HTERT RPE-1 (cell line): ENCODE data around the gene KDF1.

Experiments used
- in situ Hi-C: fragments of 300-500 bp; cut with MboI; formaldehyde crosslinking; loops from 4 replicates; pipeline ENCODE4 v1.14.3; 2020; ENCODE audit warnings: low sequenced_read_pairs

KDF1 gene

DNA sequence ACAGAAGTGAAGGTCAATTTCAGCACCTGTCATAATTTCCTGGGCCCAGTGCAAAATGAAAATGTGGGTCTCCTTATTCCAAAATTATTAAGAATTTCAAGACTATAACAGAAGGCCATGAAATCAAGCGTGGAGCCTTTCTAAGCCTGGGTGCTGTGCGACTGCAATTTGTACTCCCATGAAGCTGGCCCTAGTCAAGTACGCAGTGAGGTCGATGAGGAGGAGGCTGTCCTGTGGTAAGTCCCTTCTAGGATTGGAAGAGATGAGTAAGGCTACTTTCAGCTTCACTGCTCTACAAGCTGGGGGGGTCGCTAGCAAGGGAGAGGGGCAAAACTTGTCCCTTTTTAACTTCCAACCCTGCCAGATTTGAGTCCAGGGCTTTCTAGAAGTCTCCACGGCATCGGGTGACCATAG lies 39.1 kb downstream of the KDF1 start:
- in situ Hi-C loops, result no loop called here

DNA sequence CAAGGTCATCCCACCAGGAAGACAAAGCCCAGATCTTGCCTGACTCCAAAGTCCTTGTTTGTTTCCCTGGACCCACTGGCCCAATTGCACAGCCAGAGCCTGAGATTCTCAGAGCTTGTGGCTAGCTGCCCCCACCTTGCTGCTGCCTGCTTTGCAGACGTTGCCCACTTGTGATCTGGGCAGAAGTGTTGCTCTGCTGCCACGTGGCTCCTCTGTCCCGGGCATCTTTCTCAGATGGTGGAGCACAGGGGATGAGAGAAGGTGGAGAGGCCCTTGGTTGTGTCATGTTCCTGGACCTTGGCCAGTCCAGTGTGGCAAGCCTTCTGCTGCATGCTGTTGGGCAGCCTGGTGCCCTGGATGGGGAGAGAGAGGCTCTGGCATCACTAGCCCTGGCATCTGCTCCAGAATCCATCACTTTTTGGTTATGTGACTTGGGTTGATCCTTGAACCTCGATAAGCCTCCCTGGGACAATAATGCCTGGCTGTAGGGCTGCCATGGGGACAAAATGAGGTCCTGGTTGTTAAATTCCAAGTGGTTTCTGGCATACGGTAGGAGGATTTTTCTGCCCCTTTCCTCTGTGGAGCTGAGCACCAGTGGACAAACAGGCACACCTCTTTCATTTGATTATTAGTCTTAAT lies 44.9 kb downstream of the KDF1 start:
- in situ Hi-C loops, result no loop called here

DNA sequence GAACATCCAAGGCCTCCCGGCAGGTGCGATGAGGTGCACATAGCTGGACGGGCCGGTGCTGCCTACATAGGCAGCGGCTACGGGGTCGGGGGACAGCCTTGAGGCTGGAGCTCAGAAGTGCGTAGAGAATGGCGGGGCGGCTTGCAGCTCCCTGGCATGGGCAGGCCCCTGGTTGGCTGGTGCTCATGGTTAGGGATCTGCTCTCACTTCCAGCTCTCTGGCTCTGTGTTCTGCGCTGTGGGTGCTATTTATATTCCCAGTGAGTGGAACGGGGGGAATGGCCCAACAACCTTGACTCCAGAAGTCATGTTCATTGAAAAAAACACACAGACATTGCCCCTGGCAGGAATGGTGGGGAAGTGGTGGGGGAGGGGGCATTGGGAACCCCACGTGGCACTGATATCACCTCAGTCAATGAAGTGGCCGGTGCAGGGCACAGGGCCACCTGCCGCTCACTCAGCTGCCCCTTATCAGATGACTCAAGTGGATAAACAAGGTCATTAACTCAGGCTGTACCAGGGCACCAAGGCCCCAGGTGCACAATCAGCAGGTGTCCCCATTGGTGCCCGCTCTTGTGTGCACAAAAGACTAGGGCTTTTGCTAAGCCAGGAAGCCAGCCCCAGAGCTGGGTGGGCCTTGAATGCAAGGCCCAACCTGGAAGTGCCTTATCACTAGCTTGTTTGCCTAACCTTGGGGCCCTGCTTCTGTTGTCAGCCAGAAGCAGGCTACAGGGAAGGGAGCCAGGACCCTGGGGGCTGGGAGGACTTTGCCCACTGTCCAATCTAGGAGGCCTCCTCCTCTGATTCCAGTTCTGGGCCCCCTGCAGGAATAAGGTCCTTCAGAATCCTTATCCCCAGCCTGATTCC lies 46.3 kb downstream of the KDF1 start, which contains the start of gene NR0B2:
Gene NR0B2 (minus strand): TSS at position 222 of the 866 bp plus-strand sequence. CDS start 35 bp downstream, at position 187.
- in situ Hi-C loops, result no loop called here

DNA sequence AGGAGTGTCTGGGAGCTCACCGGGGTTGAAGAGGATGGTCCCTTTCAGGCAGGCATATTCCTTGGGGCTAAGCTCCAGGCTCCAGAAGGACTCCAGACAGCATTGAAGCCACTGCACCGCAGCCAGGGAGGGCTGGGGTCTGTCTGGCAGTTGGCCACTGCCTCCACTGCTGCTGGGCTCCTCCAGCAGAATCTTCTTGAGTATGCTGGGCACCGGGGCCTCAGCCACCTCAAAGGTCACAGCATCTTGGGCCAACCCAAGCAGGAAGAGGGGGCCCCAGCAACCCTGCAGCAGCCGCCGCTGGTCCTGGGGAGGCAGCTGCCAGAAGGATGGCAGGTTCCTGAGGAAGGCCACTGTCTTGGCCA lies 46.9 kb downstream of the KDF1 start:
- in situ Hi-C loops, result no loop called here

DNA sequence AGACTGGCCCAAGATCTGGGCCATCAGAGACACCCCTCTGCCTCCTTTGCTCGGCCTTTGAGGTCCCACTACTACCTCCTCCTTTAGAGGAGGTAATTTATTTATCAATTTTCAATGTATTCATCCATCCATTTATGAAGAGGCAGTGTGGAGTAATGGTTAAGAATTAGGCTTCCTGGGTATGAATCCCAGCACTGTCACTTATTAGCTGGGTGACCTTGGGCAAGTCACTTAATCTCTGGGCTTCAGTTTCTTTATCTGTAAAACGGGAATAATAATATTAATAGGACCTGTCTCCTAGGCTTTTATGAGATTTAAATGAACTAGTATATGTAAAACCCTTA lies 48.1 kb downstream of the KDF1 start:
- in situ Hi-C loops, result no loop called here

- in situ Hi-C loops, result no loop called here
These were observed 48.7 kb downstream of the KDF1 start for GRCh38 chr1:26911399-26912146.

DNA sequence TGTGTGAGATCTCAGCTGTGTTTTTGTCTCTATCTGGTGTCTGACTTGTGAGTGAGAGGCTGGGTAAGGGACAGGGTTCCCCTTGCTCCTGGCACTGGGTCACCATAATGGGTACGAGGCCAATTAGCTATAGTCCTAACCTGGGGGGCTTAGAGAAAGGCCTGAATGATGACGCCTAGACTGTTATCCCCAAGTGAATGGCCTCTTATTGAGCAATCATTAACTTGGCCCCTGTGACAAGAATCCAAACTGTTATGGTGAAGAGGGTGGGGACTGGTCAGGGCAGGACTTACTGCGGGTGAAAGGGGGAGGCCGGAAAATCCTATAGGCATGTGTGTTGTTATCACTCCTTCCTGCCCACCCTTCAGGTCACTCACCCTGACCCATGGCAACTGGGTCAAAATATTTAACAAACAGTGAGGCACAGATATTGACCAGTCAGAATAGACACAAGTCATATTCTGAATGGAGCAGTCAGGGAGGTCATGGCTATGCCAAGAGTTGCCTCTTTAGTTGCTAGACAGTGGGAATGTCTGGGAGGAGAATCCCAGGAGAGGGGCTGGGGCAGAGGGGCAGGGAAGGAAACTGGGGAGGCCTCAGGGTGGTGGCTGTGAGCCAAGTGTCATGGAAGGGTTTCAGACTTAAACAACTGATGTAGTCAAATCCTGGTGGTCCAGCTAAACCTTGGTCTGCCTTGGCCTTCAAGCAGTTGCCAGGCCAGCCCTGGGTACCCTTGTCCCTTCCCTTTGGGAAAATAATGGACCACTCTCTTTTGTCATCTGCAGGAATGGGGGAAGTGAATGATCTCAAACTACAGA lies 49.7 kb downstream of the KDF1 start:
- in situ Hi-C loops, result no loop called here

- in situ Hi-C loops, result no loop called here
These were observed 50.3 kb downstream of the KDF1 start for GRCh38 chr1:26909951-26910342.

DNA sequence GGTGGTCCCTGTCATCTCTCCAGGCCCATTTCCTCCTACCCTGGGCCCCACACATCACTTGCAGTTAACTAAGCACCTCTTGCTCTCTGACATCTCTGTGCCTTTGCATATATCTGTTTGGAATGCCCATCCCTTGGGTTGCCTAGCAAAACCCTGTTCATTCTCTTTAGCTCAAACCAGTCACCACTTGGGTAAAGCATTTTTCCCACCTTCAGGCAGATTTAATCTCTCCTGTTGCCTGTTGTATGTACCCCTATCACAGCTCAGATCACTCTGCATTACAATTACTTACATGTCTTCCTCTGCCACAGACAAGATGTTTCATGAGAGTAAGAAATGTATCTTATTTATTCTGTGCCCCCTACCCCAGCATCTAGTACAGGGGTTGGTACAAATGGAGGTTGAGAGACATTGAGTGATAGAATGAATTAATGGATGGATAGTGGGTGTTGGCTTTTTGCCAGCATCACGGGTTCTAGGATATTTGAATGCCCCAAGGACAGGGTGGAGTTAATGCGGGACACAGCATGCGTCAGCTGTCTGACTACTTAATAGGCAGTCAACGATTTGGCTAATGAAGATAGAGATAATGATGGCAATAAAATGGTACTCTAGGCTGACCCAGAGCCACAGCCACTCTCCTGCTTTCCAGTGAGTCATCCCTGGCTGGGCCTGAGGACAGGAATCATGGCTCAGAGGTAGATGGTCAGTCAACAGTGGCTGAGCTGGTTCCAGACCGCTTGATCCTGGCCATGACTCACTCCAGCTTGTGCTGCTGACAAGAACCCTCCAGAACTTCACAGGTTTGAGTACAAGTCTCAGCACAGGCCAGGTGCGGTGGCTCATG lies 53.0 kb downstream of the KDF1 start:
- in situ Hi-C loops, result no loop called here

- in situ Hi-C loops, result no loop called here
These were observed 59.3 kb downstream of the KDF1 start for GRCh38 chr1:26900815-26901511.

DNA sequence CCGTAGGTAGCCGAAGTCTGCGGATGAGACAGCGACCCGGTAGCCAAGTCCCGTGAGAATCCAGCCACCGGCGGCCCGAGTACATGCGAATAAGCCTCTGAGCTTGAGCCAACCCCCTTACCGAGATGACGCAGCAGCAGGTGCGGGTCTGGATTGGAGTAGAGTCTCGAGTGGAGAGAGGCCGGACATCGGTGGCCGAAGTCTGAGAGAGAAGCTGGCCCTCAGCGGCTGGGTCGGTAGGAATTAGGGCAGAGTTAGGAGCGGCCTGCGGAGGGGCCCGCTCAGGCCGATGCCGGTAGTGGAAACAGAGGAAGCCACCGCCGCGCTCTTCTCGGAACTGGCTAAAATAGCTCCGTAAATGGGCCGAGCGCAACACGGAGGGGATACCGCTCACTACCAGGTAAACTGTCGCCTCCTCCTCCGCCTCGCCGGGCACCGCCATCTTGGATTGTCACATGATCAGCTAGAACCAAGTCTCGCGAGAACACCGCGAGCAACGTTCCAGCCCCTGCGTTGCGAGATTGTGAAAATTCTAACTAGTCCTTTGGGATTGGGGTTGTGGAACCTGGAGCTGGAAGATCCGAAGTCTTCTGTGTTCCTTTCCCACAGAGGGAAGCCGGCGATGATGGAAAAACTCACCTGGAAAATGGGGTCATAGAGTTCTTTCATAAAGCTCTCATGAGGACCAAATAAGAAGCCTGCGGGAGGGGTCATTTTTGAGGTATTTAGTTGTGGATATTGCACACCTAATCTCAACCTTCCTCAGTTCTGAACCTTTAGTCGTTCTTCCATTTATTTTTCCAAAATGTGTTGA lies 60.1 kb downstream of the KDF1 start, which contains the start of gene GPATCH3:
Gene GPATCH3 (minus strand): TSS at position 467 of the 814 bp plus-strand sequence. CDS start 25 bp downstream, at position 442.
- in situ Hi-C loops, result no loop called here
